Stomach (tissue), 4 donors: ENCODE measurements around the gene GRIK2.

Source experiments
- POLR2A ChIP-seq, 4 donors: fragments of 450-650 bp; IDR thresholded peaks; one replicate each; pipeline ENCODE4 v1.6.1; 2016; ENCODE audit warnings: antibody characterized with exemption in 4 of 4, control low read depth in 2 of 4, mild to moderate bottlenecking in 1 of 4, moderate library complexity in 1 of 4
- TF ChIP-seq, protein P1 (sequence below), 7 experiments: fragments of 450-650 bp in 4 of 7; fragments of 200-600 bp in 3 of 7; sonication (generic) in 3 of 7; IDR thresholded peaks; one replicate each; pipeline ENCODE4 v1.5.1; 2016 to 2019; ENCODE audit warnings: antibody characterized with exemption in 7 of 7, control low read depth in 2 of 7, mild to moderate bottlenecking in 1 of 7

DNA sequence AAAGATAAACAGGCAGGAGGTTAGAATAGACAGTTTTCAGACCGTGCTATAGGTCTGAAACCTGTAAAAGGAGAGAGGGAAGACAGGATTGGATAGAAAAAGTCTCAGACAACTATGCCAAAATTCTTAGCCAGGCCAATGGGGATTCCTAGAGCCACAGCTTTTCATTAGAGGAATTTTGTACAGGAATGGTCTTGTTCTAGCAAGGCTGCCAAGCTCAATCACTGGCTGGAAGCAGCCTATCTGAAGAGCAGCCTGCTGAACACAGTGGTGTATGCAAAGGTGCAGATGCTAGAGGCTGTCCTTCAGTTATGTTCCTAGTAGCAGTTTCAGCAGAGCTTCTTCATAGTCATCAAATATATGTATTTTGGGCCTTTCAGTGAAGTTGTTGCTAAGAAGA lies 313.1 kb downstream of the GRIK2 start:
- TF ChIP-seq, protein P1, sequence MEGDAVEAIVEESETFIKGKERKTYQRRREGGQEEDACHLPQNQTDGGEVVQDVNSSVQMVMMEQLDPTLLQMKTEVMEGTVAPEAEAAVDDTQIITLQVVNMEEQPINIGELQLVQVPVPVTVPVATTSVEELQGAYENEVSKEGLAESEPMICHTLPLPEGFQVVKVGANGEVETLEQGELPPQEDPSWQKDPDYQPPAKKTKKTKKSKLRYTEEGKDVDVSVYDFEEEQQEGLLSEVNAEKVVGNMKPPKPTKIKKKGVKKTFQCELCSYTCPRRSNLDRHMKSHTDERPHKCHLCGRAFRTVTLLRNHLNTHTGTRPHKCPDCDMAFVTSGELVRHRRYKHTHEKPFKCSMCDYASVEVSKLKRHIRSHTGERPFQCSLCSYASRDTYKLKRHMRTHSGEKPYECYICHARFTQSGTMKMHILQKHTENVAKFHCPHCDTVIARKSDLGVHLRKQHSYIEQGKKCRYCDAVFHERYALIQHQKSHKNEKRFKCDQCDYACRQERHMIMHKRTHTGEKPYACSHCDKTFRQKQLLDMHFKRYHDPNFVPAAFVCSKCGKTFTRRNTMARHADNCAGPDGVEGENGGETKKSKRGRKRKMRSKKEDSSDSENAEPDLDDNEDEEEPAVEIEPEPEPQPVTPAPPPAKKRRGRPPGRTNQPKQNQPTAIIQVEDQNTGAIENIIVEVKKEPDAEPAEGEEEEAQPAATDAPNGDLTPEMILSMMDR (IDR thresholded peaks at IDR 0.05) = no peak
- TF ChIP-seq POLR2A (IDR thresholded peaks at IDR 0.05) = no peak
